PC-9 (cell line): ENCODE results near the gene PSMD12.

Experiments used
- EZH2 ChIP-seq: fragments of 200-600 bp; sonication (generic); IDR thresholded peaks from 2 replicates; pipeline ENCODE4 v1.8.0; 2017; ENCODE audit warnings: antibody characterized with exemption, low read depth
- TF ChIP-seq, protein P1 (sequence below): fragments of 200-600 bp; sonication (generic); conservative IDR thresholded peaks from 2 replicates; pipeline ENCODE4 v1.6.1; 2017; ENCODE audit warnings: mixed run types, antibody characterized with exemption, mild to moderate bottlenecking, moderate library complexity

- TF ChIP-seq, protein P1, sequence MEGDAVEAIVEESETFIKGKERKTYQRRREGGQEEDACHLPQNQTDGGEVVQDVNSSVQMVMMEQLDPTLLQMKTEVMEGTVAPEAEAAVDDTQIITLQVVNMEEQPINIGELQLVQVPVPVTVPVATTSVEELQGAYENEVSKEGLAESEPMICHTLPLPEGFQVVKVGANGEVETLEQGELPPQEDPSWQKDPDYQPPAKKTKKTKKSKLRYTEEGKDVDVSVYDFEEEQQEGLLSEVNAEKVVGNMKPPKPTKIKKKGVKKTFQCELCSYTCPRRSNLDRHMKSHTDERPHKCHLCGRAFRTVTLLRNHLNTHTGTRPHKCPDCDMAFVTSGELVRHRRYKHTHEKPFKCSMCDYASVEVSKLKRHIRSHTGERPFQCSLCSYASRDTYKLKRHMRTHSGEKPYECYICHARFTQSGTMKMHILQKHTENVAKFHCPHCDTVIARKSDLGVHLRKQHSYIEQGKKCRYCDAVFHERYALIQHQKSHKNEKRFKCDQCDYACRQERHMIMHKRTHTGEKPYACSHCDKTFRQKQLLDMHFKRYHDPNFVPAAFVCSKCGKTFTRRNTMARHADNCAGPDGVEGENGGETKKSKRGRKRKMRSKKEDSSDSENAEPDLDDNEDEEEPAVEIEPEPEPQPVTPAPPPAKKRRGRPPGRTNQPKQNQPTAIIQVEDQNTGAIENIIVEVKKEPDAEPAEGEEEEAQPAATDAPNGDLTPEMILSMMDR, result no peak
- no peak for TF ChIP-seq EZH2
These were observed 24.4 kb upstream of the PSMD12 start for GRCh38 chr17:67390646-67391361.
